ENCODE data around the gene NDUFB10. TPM values are rescaled to one million over a fixed set of nuclear protein-coding genes. Genes with fewer than 3 reads are reported as not detected.

Gene NDUFB10
- total RNA-seq, 4 donors from 2014 or later = 137 to 496 (median 250) TPM

- Histone ChIP-seq H3K36me3 (no peaks in the 10 kb centered on the region), H3K27ac (peak overlapping the region; percentile 85 to 92 (median 88)), H3K9me3 (no peaks in the 10 kb centered on the region), H3K27me3 (peaks cover 3% of the 10 kb centered on the region), H3K4me1 (peaks cover 4 to 14% (median 8%) of the 10 kb centered on the region in 4 donors), H3K4me3 (peak overlapping the region; percentile 37 to 77 (median 52))
- 23% methylated on average over 23 of the region's 70 CpGs; no CpG with 5 or more reads in 1 of the 2 donors for WGBS, 2 donors (ENCODE audit: low coverage in 1 of 2)
- in situ Hi-C loops (cut with MboI; ENCODE audit: low pct_ligation_motif_present in 1 of 4, low pct_unique_long_range_greater_than_20kb in 1 of 4, low sequenced_read_pairs in 3 of 4) (loop anchor here in 1 of 4 donors (5.0 kb wide), 1 partner anchor 67 kb away; no protein-coding TSS in a partner anchor), intact Hi-C loops (cut with DNase I; ENCODE audit: low total_unique reads) (loop anchor here (1.0 kb wide), 1 partner anchor 66 kb away; no protein-coding TSS in a partner anchor)
- DNase-seq = peak; percentile 93
- TF ChIP-seq POLR2A (IDR thresholded peaks at IDR 0.05) (no peak), POLR2AphosphoS5 (IDR thresholded peaks at IDR 0.05) (peak in 1 of 3 donors; percentile 8), EP300 (IDR thresholded peaks at IDR 0.05; ENCODE audit: low read depth) (no peak), CTCF (IDR thresholded peaks at IDR 0.05) (peak; percentile 65 to 100 (median 96))
Measured at GRCh38 chr16:1929578-1930337, 29.6 kb upstream of the NDUFB10 start.

GRCh38 chr16:1930338-1930720 lies 29.0 kb upstream of the NDUFB10 start:
- H3K4me3 ChIP-seq = no peak overlapping the region
- in situ Hi-C loops (cut with MboI; ENCODE audit: low pct_ligation_motif_present in 1 of 4, low pct_unique_long_range_greater_than_20kb in 1 of 4, low sequenced_read_pairs in 3 of 4) = loop anchor here in 1 of 4 donors (5.0 kb wide), 1 partner anchor 68 kb away; no protein-coding TSS in a partner anchor
- no peak for DNase-seq
- peaks cover 4 to 14% (median 8%) of the 10 kb centered on the region in 4 donors for H3K4me1 ChIP-seq
- intact Hi-C loops (cut with DNase I; ENCODE audit: low total_unique reads) = no loop called here
- no peaks in the 10 kb centered on the region for H3K9me3 ChIP-seq
- H3K27ac ChIP-seq = no peak overlapping the region
- 87% methylated on average over 10 of the region's 10 CpGs; no CpG with 5 or more reads in 1 of the 2 donors for WGBS, 2 donors (ENCODE audit: low coverage in 1 of 2)
- H3K27me3 ChIP-seq = no peaks in the 10 kb centered on the region
- TF ChIP-seq EP300 (IDR thresholded peaks at IDR 0.05; ENCODE audit: low read depth) (no peak), POLR2A (IDR thresholded peaks at IDR 0.05) (no peak), CTCF (IDR thresholded peaks at IDR 0.05) (no peak), POLR2AphosphoS5 (IDR thresholded peaks at IDR 0.05) (no peak)
- no peaks in the 10 kb centered on the region for H3K36me3 ChIP-seq

- H3K27ac ChIP-seq = no peak overlapping the region
- in situ Hi-C loops (cut with MboI; ENCODE audit: low pct_ligation_motif_present in 1 of 4, low pct_unique_long_range_greater_than_20kb in 1 of 4, low sequenced_read_pairs in 3 of 4) (loop anchor here in 1 of 4 donors (5.0 kb wide), 1 partner anchor 70 kb away; no protein-coding TSS in a partner anchor), intact Hi-C loops (cut with DNase I; ENCODE audit: low total_unique reads) (no loop called here)
- peaks cover 4 to 14% (median 8%) of the 10 kb centered on the region in 4 donors for H3K4me1 ChIP-seq
- no peaks in the 10 kb centered on the region for H3K9me3 ChIP-seq
- DNase-seq = peak; percentile 66
- H3K4me3 ChIP-seq = no peak overlapping the region
- WGBS, 2 donors (ENCODE audit: low coverage in 1 of 2) = 77% methylated on average over 17 of the region's 19 CpGs; no CpG with 5 or more reads in 1 of the 2 donors
- no peaks in the 10 kb centered on the region for H3K36me3 ChIP-seq
- no peaks in the 10 kb centered on the region for H3K27me3 ChIP-seq
- TF ChIP-seq POLR2A (IDR thresholded peaks at IDR 0.05) (no peak), CTCF (IDR thresholded peaks at IDR 0.05) (peak in 4 of 5 experiments; percentile 21 to 54 (median 34)), EP300 (IDR thresholded peaks at IDR 0.05; ENCODE audit: low read depth) (no peak)
Measured at GRCh38 chr16:1932050-1933028, 27.0 kb upstream of the NDUFB10 start.
